ENCODE measurements around the gene RFX8. TPM values are rescaled to one million over a fixed set of nuclear protein-coding genes. Genes with fewer than 3 reads are reported as not detected.

RFX8 gene
- total RNA-seq, 4 donors from 2014 or later: 0.94 to 2.9 (median 1.5) TPM

- TF ChIP-seq CTCF (IDR thresholded peaks at IDR 0.05; ENCODE audit: low read depth): no peak
These were observed 11.5 kb downstream of the RFX8 start for GRCh38 chr2:101463421-101463820.

GRCh38 chr2:101461381-101461780, 13.5 kb downstream of the RFX8 start:
- no peak for TF ChIP-seq CTCF (IDR thresholded peaks at IDR 0.05; ENCODE audit: low read depth)

GRCh38 chr2:101450965-101451364, 23.9 kb downstream of the RFX8 start:
- no peak for TF ChIP-seq CTCF (IDR thresholded peaks at IDR 0.05; ENCODE audit: low read depth)

GRCh38 chr2:101446869-101447268, 28.0 kb downstream of the RFX8 start:
- TF ChIP-seq CTCF (IDR thresholded peaks at IDR 0.05; ENCODE audit: low read depth): no peak

- no peak for TF ChIP-seq CTCF (IDR thresholded peaks at IDR 0.05; ENCODE audit: low read depth)
These were observed 32.2 kb downstream of the RFX8 start for GRCh38 chr2:101442667-101443061.

GRCh38 chr2:101442042-101442666, 32.8 kb downstream of the RFX8 start:
- no peak for TF ChIP-seq CTCF (IDR thresholded peaks at IDR 0.05; ENCODE audit: low read depth)

- TF ChIP-seq CTCF (IDR thresholded peaks at IDR 0.05; ENCODE audit: low read depth): no peak
These were observed 34.7 kb downstream of the RFX8 start for GRCh38 chr2:101440127-101440738.

Measured in subcutaneous adipose tissue (tissue), 4 donors.